HG02870 (cell line): ENCODE data around the gene CDCP2.
"Not testable (repeated sequence)": the region's sequence is repeated elsewhere in the genome, so short reads cannot be mapped to it uniquely, and the experiment has no call there.

Source experiments
- ATAC-seq: cut with Tn5 transposase; IDR thresholded peaks from one replicate; pipeline ENCODE4 v1.9.1; 2021; ENCODE audit warnings: mild to moderate bottlenecking, moderate library complexity; ENCODE audit not compliant: unreplicated experiment

Gene CDCP2

GRCh38 chr1:54118704-54119103 lies 34.1 kb downstream of the CDCP2 start:
- ATAC-seq = no peak

DNA sequence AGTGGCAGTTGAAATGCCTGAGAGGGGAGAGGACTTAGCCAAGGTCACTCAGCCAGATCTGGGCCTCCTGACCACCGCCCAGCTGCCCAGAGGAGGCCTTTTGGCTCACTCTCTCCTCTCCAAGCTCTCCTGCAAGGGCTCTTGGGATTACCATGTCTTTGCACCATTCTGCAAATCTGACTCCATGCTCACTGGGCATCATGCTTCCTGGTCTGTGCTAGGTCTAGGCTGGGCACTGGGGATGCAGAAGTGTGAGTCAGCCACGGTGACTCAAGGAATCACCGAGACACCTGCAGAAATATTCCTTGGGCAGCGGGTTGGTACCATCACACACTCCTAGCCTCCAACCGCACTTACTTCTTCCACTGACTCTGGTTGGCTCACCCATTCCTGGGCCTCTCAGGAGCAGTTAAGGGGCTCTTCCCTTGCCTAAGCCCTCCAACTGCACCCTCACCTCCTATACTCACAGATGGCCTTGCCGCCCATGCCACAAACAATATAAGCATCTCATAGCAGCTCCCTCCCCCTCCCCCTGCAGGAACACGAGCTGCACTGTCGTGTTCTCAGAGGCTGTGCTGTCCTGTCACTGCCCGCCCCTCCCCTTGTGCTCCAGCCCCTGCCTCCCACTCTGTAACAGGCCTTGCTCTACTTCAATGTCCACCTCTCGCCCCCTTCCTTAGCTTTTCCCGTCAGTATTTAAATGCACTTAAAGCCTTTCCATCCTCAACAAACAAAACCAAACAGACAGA lies 34.8 kb downstream of the CDCP2 start:
- ATAC-seq = no peak

GRCh38 chr1:54115520-54115919 lies 37.3 kb downstream of the CDCP2 start:
- ATAC-seq = no peak

DNA sequence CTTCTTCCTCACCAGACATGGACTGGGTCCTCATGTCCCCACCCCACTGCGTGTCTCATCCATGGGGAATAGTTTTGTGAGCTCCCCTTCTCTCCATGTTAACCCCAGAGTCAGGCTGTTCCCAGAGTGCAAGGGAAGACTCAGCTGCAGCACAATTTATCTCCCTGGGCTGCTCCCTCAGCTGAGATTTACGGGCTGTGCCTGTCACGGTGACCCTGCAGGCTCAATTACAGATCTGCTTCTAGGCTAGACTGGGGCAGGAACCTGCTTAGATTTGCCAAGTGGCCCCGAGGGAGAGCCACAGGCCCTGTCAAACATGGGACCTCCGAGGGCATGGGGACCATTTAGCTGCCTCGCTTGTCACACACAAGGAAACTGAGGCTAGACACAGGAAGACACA lies 37.8 kb downstream of the CDCP2 start:
- ATAC-seq = no peak

GRCh38 chr1:54114001-54114400 lies 38.8 kb downstream of the CDCP2 start:
- ATAC-seq = no peak

GRCh38 chr1:54112705-54113368 lies 40.0 kb downstream of the CDCP2 start:
- no peak for ATAC-seq

GRCh38 chr1:54112027-54112426 lies 40.8 kb downstream of the CDCP2 start:
- no peak for ATAC-seq

- no peak for ATAC-seq
Observed at GRCh38 chr1:54111624-54112023, 41.2 kb downstream of the CDCP2 start.

DNA sequence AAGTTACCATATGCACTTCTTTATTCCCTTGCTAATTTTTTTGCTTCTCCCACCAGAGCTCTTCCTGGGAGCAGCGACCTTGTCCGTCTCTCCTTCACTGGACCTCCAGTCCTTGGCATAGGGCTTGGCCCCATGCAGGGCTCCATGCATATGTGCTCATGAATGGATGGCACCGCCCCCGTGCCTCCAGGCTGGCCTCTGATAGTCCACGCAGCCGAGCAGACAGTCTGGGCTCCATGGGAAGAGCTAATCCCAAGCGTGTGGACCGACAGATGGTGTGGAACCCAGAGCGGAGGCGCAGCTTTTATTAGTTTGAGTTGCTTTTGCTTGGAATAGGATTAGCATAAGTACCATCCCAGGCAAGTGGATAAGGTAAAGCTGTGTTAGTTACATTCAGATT lies 41.8 kb downstream of the CDCP2 start:
- no peak for ATAC-seq

DNA sequence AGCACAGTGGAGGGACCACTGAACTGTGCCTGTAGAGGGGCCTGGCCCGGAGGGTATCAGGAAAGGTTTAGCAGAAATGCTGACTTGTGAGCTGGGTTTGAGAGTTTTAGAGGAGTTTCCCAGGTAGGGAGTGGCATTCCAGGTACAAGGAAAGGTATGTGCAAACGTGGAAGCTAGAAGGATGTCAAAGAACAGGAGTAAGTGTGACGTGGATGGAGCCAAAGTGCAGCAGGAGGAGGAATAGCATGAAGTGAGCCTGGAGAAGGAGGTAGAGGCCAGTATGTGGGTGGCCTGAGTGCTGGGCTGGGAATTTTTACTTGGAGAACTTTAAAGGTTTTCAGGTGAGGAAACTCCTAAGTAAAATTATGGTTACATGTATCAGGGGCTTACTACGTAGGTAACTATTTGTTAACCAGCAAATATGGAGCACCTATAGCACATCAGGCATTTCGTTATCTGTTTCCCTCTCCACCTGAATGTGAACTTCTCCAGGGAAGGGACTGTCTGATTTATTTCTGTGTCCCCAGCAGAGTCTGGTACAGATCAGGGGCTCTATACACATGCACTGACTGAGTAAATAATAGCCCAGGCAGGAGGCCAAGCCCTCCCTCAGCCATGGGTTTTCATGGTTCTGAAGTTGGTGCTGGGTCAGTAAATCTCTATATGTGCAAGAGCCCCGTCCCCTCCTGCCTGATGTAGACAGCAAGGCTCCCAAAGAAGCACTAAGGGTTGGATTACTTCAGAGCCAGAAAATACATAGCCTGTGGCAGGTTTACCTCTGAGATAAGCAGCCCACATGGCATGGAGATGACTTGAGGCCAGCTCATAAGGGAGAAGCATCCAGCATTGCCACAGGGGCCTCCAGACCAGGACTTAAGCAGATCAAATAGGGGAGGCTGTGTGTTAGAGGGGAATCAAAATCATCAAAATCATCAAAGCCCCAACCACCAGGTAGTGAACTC lies 43.4 kb downstream of the CDCP2 start:
- ATAC-seq = no peak

DNA sequence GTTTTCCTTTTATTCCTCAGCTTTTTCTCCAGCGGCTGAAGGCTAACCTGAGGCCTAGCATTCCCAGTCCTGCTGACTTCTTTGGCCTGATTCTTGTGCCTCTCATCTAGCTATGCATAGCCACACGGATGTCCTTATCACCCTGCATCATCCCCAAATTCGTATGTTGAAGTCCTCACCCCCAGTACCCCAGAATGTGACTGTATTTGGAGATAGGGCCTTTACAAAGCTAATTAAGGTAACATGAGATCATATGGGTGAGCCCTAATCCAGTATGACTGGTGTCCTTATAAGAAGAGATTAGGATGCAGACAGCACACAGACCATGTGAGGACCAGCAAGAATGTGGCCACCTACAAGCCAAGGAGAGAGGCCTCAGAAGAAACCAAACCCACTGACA lies 44.6 kb downstream of the CDCP2 start:
- no peak for ATAC-seq

DNA sequence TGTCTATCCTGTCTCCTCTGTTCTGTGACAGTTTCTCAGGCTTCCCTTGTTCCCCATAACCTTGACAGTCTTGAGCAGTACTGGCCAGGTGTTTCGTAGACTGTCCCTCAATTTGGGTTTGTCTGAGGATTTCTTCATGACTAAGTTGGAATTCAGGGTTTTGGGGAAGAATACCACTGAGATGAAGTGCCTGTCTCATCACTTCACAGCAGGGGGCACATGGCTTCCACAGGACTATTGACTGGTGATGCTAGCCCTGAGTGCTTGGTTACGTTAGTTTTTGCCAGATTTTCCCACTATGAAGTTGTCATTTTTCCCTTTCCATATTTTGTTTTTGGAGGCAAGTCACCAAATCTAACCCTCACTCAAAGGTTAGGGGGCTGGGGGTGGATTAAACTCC lies 45.7 kb downstream of the CDCP2 start:
- no peak for ATAC-seq

DNA sequence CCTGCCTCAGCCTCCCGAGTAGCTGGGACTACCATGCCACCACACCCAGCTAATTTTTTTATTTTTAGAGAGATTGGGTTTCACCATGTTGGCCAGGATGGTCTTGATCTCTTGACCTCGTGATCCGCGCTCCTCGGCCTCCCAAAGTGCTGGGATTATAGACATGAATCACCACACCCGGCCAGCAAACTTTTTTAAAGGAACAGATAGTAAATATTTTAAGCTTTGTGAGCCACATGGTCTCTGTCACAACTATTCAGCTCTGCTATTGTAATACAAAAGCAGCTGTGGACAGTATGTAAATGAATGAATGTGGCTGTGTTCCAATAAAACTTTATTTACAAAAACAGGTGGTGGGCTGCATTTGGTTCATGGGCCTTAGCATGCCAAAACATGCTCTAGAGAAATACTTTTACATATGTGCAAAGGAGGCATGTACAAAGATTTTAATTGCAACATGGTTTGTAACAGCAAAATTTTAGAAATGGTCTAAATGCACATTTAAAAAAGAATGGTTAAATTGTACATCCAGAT lies 47.0 kb downstream of the CDCP2 start:
- ATAC-seq = no peak

- no peak for ATAC-seq
Observed at GRCh38 chr1:54105080-54105479, 47.7 kb downstream of the CDCP2 start.

- ATAC-seq = not testable (repeated sequence)
Observed at GRCh38 chr1:54104613-54105012, 48.2 kb downstream of the CDCP2 start.

GRCh38 chr1:54103414-54103813 lies 49.4 kb downstream of the CDCP2 start:
- no peak for ATAC-seq

DNA sequence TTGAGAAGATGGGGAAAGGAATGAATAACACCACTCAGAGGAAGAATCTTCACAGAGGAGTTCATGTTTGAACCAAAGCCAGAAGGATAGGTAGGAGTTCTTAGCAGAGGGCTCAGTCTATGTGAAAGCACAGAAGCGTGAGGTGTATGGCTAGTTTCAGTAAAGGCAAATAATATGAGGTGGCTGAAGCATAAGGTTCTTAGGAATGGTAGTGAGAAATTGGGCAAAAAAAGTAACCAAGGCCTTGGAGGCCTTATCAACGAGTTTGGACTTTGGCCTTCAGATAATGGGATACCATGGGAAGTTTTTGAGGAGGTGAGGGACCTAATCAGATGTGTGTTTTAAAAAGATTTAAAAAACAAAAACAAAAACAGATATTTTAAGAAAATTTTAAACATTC lies 52.3 kb downstream of the CDCP2 start:
- ATAC-seq = no peak

GRCh38 chr1:54099061-54099610 lies 53.7 kb downstream of the CDCP2 start:
- ATAC-seq = no peak

GRCh38 chr1:54096877-54097240 lies 55.9 kb downstream of the CDCP2 start:
- ATAC-seq = no peak

GRCh38 chr1:54096227-54096876 lies 56.4 kb downstream of the CDCP2 start:
- no peak for ATAC-seq
